ENCODE results near the gene HRAS. TPM values are rescaled to one million over a fixed set of nuclear protein-coding genes. Genes with fewer than 3 reads are reported as not detected.

The HRAS gene
- total RNA-seq, 1 experiment from 2014 or later, result 175 TPM

- no peak for TF ChIP-seq CTCF (IDR thresholded peaks at IDR 0.05)
- TF ChIP-seq SIN3A (IDR thresholded peaks at IDR 0.05; ENCODE audit: borderline replicate concordance, insufficient read depth, low read depth, low read length), result no peak
- no peak for TF ChIP-seq POLR2AphosphoS5 (IDR thresholded peaks at IDR 0.05; ENCODE audit: low read depth, low read length)
- no peak for TF ChIP-seq REST (IDR thresholded peaks at IDR 0.05; ENCODE audit: insufficient read depth in 1 of 2, low read depth in 2 of 2, low read length in 1 of 2)
- TF ChIP-seq TCF7L2 (IDR thresholded peaks at IDR 0.05; ENCODE audit: low read depth, low read length), result no peak
- no peak for DNase-seq (ENCODE audit: low read depth, low spot score)
- ATAC-seq, result peak; percentile 27
- CTCF ChIA-PET, result interaction anchor here (0.6 kb wide), 1 partner anchor 10 kb away, joined by 7 read pairs; no protein-coding TSS in a partner anchor
- POLR2A ChIA-PET, result no interaction called here
- H3K9me3 ChIP-seq (ENCODE audit: control insufficient read depth, insufficient read depth, low read depth, low read length), result no peaks in the 10 kb centered on the region
- no TSS peak for BruUV-seq (replicated peaks)
- H3K36me3 ChIP-seq (ENCODE audit: control insufficient read depth, insufficient read depth, low read length), result no peaks in the 10 kb centered on the region
- intact Hi-C loops (cut with micrococcal nuclease; ENCODE audit: unreplicated experiment) (no loop called here), in situ Hi-C loops (cut with HindIII; ENCODE audit: low pct_unique_long_range_greater_than_20kb, low sequenced_read_pairs) (no loop called here)
- no peak overlapping the region for H3K4me3 ChIP-seq (ENCODE audit: low read depth in 2 of 2, low read length in 2 of 2)
- no peak overlapping the region for H3K27ac ChIP-seq (ENCODE audit: low read length)
- no peaks in the 10 kb centered on the region for H3K27me3 ChIP-seq (ENCODE audit: control insufficient read depth, insufficient read depth, low read length)
- H3K4me1 ChIP-seq (ENCODE audit: control insufficient read depth, insufficient read depth, low read length), result no peaks in the 10 kb centered on the region
Observed at GRCh38 chr11:488992-489391, 46.4 kb downstream of the HRAS start.

- BruUV-seq (replicated peaks), result no TSS peak
- in situ Hi-C loops (cut with HindIII; ENCODE audit: low pct_unique_long_range_greater_than_20kb, low sequenced_read_pairs), result no loop called here
Observed at GRCh38 chr11:488579-488978, 46.8 kb downstream of the HRAS start.

More at GRCh38 chr11:488579-488978, 46.8 kb downstream of the HRAS start:
- H3K27ac ChIP-seq (ENCODE audit: low read length), result no peak overlapping the region
- ChIA-PET POLR2A (no interaction called here), CTCF (no interaction called here)
- H3K27me3 ChIP-seq (ENCODE audit: control insufficient read depth, insufficient read depth, low read length), result no peaks in the 10 kb centered on the region
- no peak overlapping the region for H3K4me3 ChIP-seq (ENCODE audit: low read depth in 2 of 2, low read length in 2 of 2)
- intact Hi-C loops (cut with micrococcal nuclease; ENCODE audit: unreplicated experiment), result no loop called here
- no peak for TF ChIP-seq POLR2AphosphoS5 (IDR thresholded peaks at IDR 0.05; ENCODE audit: low read depth, low read length)
- no peak for TF ChIP-seq REST (IDR thresholded peaks at IDR 0.05; ENCODE audit: insufficient read depth in 1 of 2, low read depth in 2 of 2, low read length in 1 of 2)
- no peak for TF ChIP-seq SIN3A (IDR thresholded peaks at IDR 0.05; ENCODE audit: borderline replicate concordance, insufficient read depth, low read depth, low read length)
- no peak for TF ChIP-seq TCF7L2 (IDR thresholded peaks at IDR 0.05; ENCODE audit: low read depth, low read length)
- no peaks in the 10 kb centered on the region for H3K36me3 ChIP-seq (ENCODE audit: control insufficient read depth, insufficient read depth, low read length)
- no peaks in the 10 kb centered on the region for H3K4me1 ChIP-seq (ENCODE audit: control insufficient read depth, insufficient read depth, low read length)
- ATAC-seq (no peak), DNase-seq (ENCODE audit: low read depth, low spot score) (no peak)
- H3K9me3 ChIP-seq (ENCODE audit: control insufficient read depth, insufficient read depth, low read depth, low read length), result no peaks in the 10 kb centered on the region

Data from Panc1 (cell line).